GM12801 (cell line): Measurements from ENCODE around the gene MAPK4.

Source experiments
- CTCF ChIP-seq: IDR thresholded peaks from one replicate; pipeline ENCODE4 v1.5.1; 2011; ENCODE audit warnings: control low read depth; ENCODE audit not compliant: insufficient read length; ENCODE audit errors: extremely low read depth

The MAPK4 gene

DNA sequence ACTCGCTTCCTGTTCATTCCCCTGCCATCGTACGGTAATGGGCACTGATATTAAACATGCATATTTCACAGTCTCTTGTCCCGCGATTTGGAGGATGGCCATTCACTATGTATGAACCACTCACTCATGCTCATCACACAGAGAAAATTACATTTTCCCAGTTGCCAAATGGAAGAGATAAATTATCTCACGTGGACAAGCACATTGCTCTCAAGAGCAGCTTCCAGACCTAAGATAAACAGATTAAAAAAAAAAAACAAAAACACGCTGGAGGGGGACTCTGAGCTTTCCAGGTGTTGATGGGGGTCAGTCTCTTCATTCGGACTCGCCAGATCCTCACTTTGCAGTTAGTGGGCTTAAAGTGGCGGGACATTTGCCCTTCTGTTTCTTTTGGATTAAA, 1.7 kb upstream of the MAPK4 start:
- TF ChIP-seq CTCF, result no peak

DNA sequence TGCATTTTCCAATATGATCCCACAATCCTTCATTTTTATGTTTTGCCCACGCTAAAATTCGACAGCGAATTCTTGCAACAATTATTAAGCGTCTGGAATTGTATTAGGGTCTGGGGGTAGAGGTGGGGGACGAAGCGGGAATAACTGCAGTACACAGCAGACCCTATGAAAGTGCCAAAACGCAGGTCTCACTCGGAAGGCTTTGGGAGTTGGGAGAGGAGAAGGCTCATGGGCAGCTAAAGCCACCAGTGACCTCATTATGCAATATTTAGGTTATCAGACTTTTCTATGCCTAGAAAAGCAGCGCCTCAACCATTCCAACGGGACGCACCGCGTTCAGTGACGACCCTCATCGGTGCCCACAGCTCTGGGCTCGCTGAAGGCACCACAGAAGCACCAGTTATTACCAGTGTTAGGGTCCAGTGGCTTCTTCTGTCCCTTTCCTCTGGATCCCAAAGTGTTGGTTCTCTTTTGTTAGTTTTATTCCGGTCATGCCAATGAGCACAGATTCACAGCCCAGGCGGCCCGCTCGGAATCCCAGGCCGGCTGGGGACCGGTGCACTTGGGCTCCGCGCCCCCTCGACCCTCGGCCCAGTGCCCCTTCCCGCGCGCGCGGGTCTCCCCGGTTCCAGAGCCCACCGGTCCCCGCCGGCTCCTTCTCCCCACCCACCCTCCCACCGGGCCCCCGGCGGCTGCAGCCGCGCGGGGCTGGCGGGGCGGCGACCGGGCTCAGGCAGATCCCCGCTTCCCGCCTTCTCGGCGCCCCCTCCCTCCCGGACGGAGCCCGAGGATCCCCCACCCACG, 737 bp upstream of the MAPK4 start:
- TF ChIP-seq CTCF, result no peak

GRCh38 chr18:50560681-50561629, 1.1 kb downstream of the MAPK4 start:
- no peak for TF ChIP-seq CTCF

- no peak for TF ChIP-seq CTCF
These were observed 2.8 kb downstream of the MAPK4 start for GRCh38 chr18:50562686-50563085.

GRCh38 chr18:50563376-50563775, 3.5 kb downstream of the MAPK4 start:
- no peak for TF ChIP-seq CTCF

DNA sequence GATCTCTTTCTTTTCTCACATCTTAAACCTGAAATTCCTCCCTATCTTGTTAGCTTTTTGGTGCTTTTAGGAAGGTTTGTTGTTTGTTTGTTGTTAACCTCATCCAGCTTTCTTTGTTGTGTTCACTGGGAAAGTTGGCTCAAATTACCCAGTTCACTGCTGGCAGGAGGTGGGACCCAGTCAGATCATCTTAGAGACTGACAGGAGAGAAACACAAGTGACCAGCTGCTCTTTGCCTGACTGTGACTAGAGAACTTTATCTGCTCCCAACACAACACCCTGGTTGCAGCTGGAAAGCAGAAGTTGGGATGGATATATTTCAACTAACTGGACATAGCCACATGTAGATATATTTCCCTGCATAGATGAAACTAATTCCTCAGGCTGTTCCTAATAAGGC, 10.0 kb downstream of the MAPK4 start:
- no peak for TF ChIP-seq CTCF

GRCh38 chr18:50571606-50572005, 11.7 kb downstream of the MAPK4 start:
- TF ChIP-seq CTCF, result no peak
